Measurements from ENCODE around the gene DYNC2I2.

DNA sequence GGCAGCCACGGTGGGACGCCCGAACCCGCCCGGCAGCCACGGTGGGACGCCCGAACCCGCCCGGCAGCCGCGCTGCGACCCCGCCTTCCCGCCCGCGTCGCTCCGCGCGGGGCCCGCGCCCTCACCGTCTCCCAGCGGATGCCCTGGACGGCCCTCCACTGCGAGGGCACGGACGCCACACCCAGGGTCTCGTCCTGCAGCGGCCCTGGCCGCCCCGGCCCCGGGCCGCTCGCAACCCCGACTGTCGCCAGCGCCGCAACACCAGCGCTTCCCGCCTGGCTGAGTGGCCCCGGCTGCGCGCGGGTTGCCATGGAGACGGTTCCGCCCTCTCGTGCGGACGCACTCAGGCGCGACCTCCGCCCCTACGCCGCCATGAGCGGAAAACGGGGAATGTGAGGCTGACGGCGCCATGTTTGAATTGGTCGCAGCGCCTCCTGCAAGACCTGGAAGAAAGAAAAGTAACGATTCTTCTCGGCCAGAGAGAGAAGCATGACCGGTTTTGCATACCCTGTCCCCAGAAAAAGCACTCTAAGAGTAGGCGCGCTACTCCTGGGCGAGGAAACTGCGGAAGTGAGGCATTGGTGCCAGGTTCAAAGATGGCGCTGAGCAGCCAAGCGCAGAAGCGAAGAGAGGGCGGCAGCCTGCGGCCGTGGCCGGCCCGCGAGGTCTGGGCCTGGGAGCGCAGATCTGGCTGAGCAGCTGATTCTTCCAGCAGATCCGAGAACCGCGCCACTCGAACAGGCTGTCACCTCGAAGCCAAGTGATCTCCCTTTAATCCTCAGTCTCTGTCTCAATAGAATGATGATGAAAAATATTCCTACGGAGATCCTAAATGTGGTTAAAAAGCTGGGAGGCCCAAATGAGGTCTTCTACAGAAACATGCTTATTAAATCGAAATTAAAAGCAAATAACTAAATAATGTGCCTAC lies at the start of gene DYNC2I2:
- TF ChIP-seq, protein P1, sequence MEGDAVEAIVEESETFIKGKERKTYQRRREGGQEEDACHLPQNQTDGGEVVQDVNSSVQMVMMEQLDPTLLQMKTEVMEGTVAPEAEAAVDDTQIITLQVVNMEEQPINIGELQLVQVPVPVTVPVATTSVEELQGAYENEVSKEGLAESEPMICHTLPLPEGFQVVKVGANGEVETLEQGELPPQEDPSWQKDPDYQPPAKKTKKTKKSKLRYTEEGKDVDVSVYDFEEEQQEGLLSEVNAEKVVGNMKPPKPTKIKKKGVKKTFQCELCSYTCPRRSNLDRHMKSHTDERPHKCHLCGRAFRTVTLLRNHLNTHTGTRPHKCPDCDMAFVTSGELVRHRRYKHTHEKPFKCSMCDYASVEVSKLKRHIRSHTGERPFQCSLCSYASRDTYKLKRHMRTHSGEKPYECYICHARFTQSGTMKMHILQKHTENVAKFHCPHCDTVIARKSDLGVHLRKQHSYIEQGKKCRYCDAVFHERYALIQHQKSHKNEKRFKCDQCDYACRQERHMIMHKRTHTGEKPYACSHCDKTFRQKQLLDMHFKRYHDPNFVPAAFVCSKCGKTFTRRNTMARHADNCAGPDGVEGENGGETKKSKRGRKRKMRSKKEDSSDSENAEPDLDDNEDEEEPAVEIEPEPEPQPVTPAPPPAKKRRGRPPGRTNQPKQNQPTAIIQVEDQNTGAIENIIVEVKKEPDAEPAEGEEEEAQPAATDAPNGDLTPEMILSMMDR (IDR thresholded peaks at IDR 0.05; ENCODE audit: extremely low read depth in 1 of 2, insufficient read depth in 1 of 2, low read depth in 1 of 2, low read length in 2 of 2), result no peak
- TF ChIP-seq POLR2A (IDR thresholded peaks at IDR 0.05; ENCODE audit: low read depth, low read length) (peak; percentile 77), POLR2AphosphoS5 (IDR thresholded peaks at IDR 0.05; ENCODE audit: insufficient read depth, low read depth, low read length) (peak; percentile 70), EZH2 (IDR thresholded peaks at IDR 0.05; ENCODE audit: borderline replicate concordance, low read depth, low read length, severe bottlenecking) (no peak), MYC (IDR thresholded peaks at IDR 0.05; ENCODE audit: low read depth, low read length) (peak; percentile 62), FOS (IDR thresholded peaks at IDR 0.05; ENCODE audit: borderline replicate concordance, insufficient read depth, low read length) (no peak)
- TF ChIP-seq, protein P2, sequence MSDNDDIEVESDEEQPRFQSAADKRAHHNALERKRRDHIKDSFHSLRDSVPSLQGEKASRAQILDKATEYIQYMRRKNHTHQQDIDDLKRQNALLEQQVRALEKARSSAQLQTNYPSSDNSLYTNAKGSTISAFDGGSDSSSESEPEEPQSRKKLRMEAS (IDR thresholded peaks at IDR 0.05; ENCODE audit: insufficient read depth, insufficient read length), result peak; percentile 28

Data from endothelial cell of umbilical vein (primary cell).